Cardiac atrium fibroblast (primary cell): ENCODE results near the gene TMEM252. TPM values are rescaled to one million over a fixed set of nuclear protein-coding genes. Genes with fewer than 3 reads are reported as not detected.

ENCODE experiments used
- total RNA-seq: library from RNA; depleted of rRNA; stranded (reverse); fragments of >200 nt; gene quantifications from 2 replicates; pipeline ENCODE4 v1.2.3, GENCODE V29; 2015

TMEM252 gene
- not detected in 2 replicates for total RNA-seq

GRCh38 chr9:68540712-68541535 lies at the start of gene TMEM252:
TSS of gene TMEM252 (minus strand) at chr9:68540883. CDS start at chr9:68540814, 69 bp downstream.

Other genes with a start within 250 kb of the TMEM252 start
- gene FOXD4L3, start 238.0 kb downstream of the TMEM252 start, total RNA-seq = not detected in 2 replicates
- 0.18 and 0.32 TPM in 2 replicates for gene PGM5, start 184.3 kb downstream of the TMEM252 start, total RNA-seq
- gene PIP5K1B, start 164.4 kb upstream of the TMEM252 start, total RNA-seq = not detected in 2 replicates